ENCODE data around the gene JPH4. TPM values are rescaled to one million over a fixed set of nuclear protein-coding genes. Genes with fewer than 3 reads are reported as not detected.
"Not testable (repeated sequence)": the region's sequence is repeated elsewhere in the genome, so short reads cannot be mapped to it uniquely, and the experiment has no call there.

JPH4 gene
- total RNA-seq, 1 donor from 2014 or later, result 7.4 TPM

DNA sequence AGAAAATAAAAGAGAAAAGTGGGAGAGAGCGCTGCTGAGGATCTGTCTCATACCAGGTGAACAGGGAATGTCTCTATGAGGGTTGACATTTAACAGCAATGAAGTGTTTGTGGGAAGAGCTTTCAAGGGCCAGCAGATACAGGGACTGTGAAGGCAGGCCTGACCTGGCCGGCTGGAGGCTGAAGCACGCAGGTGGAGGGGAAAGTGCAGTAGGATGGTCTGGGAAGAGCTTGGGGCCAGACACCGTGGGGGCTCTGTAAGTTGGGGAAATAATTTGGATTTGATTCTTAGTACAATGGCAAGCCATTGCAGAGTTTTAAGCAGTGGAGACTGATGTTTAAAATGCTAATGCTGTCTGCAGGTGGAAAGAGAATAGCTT is 33.8 kb upstream of the JPH4 start:
- Mint-ChIP-seq H3K4me1 (no peaks in the 10 kb centered on the region), H3K9me3 (peaks cover 21% of the 10 kb centered on the region), H3K27ac (no peak overlapping the region), H3K36me3 (no peaks in the 10 kb centered on the region), H3K4me3 (no peak overlapping the region), H3K27me3 (ENCODE audit: low read depth) (peaks cover 4% of the 10 kb centered on the region)
- DNase-seq (ENCODE audit: low spot score in 2 of 2, unreplicated experiment in 2 of 2), result no peak
- TF ChIP-seq, protein P1, sequence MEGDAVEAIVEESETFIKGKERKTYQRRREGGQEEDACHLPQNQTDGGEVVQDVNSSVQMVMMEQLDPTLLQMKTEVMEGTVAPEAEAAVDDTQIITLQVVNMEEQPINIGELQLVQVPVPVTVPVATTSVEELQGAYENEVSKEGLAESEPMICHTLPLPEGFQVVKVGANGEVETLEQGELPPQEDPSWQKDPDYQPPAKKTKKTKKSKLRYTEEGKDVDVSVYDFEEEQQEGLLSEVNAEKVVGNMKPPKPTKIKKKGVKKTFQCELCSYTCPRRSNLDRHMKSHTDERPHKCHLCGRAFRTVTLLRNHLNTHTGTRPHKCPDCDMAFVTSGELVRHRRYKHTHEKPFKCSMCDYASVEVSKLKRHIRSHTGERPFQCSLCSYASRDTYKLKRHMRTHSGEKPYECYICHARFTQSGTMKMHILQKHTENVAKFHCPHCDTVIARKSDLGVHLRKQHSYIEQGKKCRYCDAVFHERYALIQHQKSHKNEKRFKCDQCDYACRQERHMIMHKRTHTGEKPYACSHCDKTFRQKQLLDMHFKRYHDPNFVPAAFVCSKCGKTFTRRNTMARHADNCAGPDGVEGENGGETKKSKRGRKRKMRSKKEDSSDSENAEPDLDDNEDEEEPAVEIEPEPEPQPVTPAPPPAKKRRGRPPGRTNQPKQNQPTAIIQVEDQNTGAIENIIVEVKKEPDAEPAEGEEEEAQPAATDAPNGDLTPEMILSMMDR (IDR thresholded peaks at IDR 0.05; ENCODE audit: unreplicated experiment), result no peak

DNA sequence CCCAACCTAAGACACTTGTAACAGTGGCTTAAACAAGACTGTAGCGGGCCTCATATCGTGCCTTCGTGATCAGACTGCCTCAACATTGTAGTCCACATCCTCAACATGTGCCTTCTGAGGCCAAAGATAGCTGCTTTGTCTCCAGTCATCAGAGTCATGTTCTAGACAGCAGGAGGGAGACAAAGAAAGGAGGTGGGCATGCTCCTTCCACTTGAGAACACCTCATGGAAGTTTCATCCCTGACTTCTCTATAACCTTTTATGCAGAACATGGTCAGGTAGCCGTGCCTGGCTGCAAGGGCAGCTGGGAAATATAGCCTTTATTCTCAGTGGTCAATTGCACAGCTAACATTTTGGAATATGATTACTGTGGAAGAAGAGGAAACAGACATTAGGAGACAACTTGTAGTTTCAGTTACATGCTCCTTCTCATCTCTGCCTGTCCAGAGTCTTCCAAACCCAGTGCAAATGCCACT is 32.3 kb upstream of the JPH4 start:
- peaks cover 29% of the 10 kb centered on the region for H3K9me3 Mint-ChIP-seq
- no peak for DNase-seq (ENCODE audit: low spot score in 2 of 2, unreplicated experiment in 2 of 2)
- peaks cover 7% of the 10 kb centered on the region for H3K27me3 Mint-ChIP-seq (ENCODE audit: low read depth)
- no peaks in the 10 kb centered on the region for H3K36me3 Mint-ChIP-seq
- TF ChIP-seq, protein P1 (IDR thresholded peaks at IDR 0.05; ENCODE audit: unreplicated experiment), result no peak
- no peaks in the 10 kb centered on the region for H3K4me1 Mint-ChIP-seq
- no peak overlapping the region for H3K4me3 Mint-ChIP-seq
- no peak overlapping the region for H3K27ac Mint-ChIP-seq

GRCh38 chr14:23610090-23610814 is 31.7 kb upstream of the JPH4 start:
- H3K27me3 Mint-ChIP-seq (ENCODE audit: low read depth), result peaks cover 7% of the 10 kb centered on the region
- H3K36me3 Mint-ChIP-seq, result no peaks in the 10 kb centered on the region
- no peaks in the 10 kb centered on the region for H3K4me1 Mint-ChIP-seq
- H3K9me3 Mint-ChIP-seq, result peaks cover 29% of the 10 kb centered on the region
- H3K4me3 Mint-ChIP-seq, result no peak overlapping the region
- TF ChIP-seq, protein P1 (IDR thresholded peaks at IDR 0.05; ENCODE audit: unreplicated experiment), result no peak
- no peak overlapping the region for H3K27ac Mint-ChIP-seq
- no peak for DNase-seq (ENCODE audit: low spot score in 2 of 2, unreplicated experiment in 2 of 2)

- peaks cover 28% of the 10 kb centered on the region for H3K9me3 Mint-ChIP-seq
- H3K27ac Mint-ChIP-seq; H3K36me3 Mint-ChIP-seq; H3K27me3 Mint-ChIP-seq (ENCODE audit: low read depth); H3K4me3 Mint-ChIP-seq; DNase-seq (ENCODE audit: low spot score in 2 of 2, unreplicated experiment in 2 of 2); H3K4me1 Mint-ChIP-seq: not testable (repeated sequence)
Observed at GRCh38 chr14:23609411-23610089, 31.0 kb upstream of the JPH4 start.

GRCh38 chr14:23609001-23609400 is 30.4 kb upstream of the JPH4 start:
- Mint-ChIP-seq H3K27ac (no peak overlapping the region), H3K4me3 (no peak overlapping the region), H3K9me3 (peaks cover 25% of the 10 kb centered on the region), H3K4me1 (no peaks in the 10 kb centered on the region), H3K36me3 (no peaks in the 10 kb centered on the region), H3K27me3 (ENCODE audit: low read depth) (peaks cover 5% of the 10 kb centered on the region)
- TF ChIP-seq, protein P1 (IDR thresholded peaks at IDR 0.05; ENCODE audit: unreplicated experiment), result no peak
- no peak for DNase-seq (ENCODE audit: low spot score in 2 of 2, unreplicated experiment in 2 of 2)

DNA sequence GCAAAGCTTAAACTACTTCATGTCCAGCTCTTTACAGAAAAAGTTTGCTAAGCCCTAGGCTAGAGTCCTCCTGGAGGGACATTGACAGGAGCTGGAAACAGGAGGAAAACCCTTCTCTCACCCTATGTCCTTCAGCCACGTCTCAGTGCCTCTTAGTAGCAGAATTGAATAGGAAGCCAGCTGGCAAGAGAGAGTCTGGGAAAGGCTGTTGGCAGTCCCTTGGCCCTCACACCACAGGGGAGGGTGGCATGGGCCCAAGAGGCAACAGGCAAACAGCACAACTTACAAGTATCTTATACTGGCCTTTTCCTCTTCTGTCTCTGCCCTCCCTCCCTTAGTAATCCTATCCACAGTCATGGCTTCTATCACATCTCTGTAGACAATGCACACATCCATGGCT is 29.9 kb upstream of the JPH4 start:
- Mint-ChIP-seq H3K27ac (no peak overlapping the region), H3K36me3 (no peaks in the 10 kb centered on the region), H3K4me1 (no peaks in the 10 kb centered on the region), H3K27me3 (ENCODE audit: low read depth) (peaks cover 5% of the 10 kb centered on the region), H3K9me3 (peaks cover 25% of the 10 kb centered on the region), H3K4me3 (no peak overlapping the region)
- TF ChIP-seq, protein P1 (IDR thresholded peaks at IDR 0.05; ENCODE audit: unreplicated experiment), result no peak
- DNase-seq (ENCODE audit: low spot score in 2 of 2, unreplicated experiment in 2 of 2), result no peak
